ENCODE results near the gene ISY1. TPM values are rescaled to one million over a fixed set of nuclear protein-coding genes. Genes with fewer than 3 reads are reported as not detected.

The ISY1 gene
- total and polyA plus RNA-seq, 4 donors: 23.1 to 39.6 (median 26.5) TPM

- peak overlapping the region; percentile 67 for H3K4me3 ChIP-seq
- H3K9ac ChIP-seq (ENCODE audit: insufficient read depth in 1 of 2, low read length in 2 of 2): peak overlapping the region; percentile 63 to 91
- H3K27ac ChIP-seq (ENCODE audit: low read depth in 1 of 2, low read length in 1 of 2): peak overlapping the region; percentile 72 to 97
- H3K4me1 ChIP-seq (ENCODE audit: control insufficient read depth in 5 of 5, insufficient read depth in 5 of 5, low read length in 5 of 5): peaks cover 9 to 28% (median 13%) of the 10 kb centered on the region in 5 donors
- H3K27me3 ChIP-seq (ENCODE audit: control insufficient read depth in 3 of 3, insufficient read depth in 3 of 3, low read length in 2 of 3): no peaks in the 10 kb centered on the region
- no peak for TF ChIP-seq CTCF (IDR thresholded peaks at IDR 0.05; ENCODE audit: control extremely low read depth, extremely low read depth)
- DNase-seq (peak in 2 of 3 donors; percentile 40 to 50), ATAC-seq (ENCODE audit: insufficient read depth, low FRiP score) (peak; percentile 74)
- peaks cover 0 to 4% (median 1%) of the 10 kb centered on the region in 4 donors for H3K36me3 ChIP-seq (ENCODE audit: control insufficient read depth in 4 of 4, insufficient read depth in 4 of 4, low read length in 4 of 4)
- 0 to 1% methylated on average over 33 to 80 of the region's 80 CpGs for WGBS, 2 donors
- no peaks in the 10 kb centered on the region for H3K9me3 ChIP-seq (ENCODE audit: control insufficient read depth in 4 of 4, insufficient read depth in 3 of 4, low read length in 3 of 4)
Measured at GRCh38 chr3:129121016-129121791, 39.7 kb downstream of the ISY1 start.

- peak overlapping the region; percentile 72 to 97 for H3K27ac ChIP-seq (ENCODE audit: low read depth in 1 of 2, low read length in 1 of 2)
- DNase-seq (peak; percentile 91 to 95 (median 94)), ATAC-seq (ENCODE audit: insufficient read depth, low FRiP score) (peak; percentile 66)
- WGBS, 2 donors: 0 to 1% methylated on average over 18 of the region's 18 CpGs
- peaks cover 0 to 4% (median 1%) of the 10 kb centered on the region in 4 donors for H3K36me3 ChIP-seq (ENCODE audit: control insufficient read depth in 4 of 4, insufficient read depth in 4 of 4, low read length in 4 of 4)
- peak overlapping the region; percentile 41 to 91 for H3K9ac ChIP-seq (ENCODE audit: insufficient read depth in 1 of 2, low read length in 2 of 2)
- TF ChIP-seq CTCF (IDR thresholded peaks at IDR 0.05; ENCODE audit: control extremely low read depth, extremely low read depth): no peak
- H3K27me3 ChIP-seq (ENCODE audit: control insufficient read depth in 3 of 3, insufficient read depth in 3 of 3, low read length in 2 of 3): no peaks in the 10 kb centered on the region
- peaks cover 9 to 28% (median 13%) of the 10 kb centered on the region in 5 donors for H3K4me1 ChIP-seq (ENCODE audit: control insufficient read depth in 5 of 5, insufficient read depth in 5 of 5, low read length in 5 of 5)
- H3K4me3 ChIP-seq: peak overlapping the region; percentile 67
- no peaks in the 10 kb centered on the region for H3K9me3 ChIP-seq (ENCODE audit: control insufficient read depth in 4 of 4, insufficient read depth in 3 of 4, low read length in 3 of 4)
Measured at GRCh38 chr3:129120254-129121004, 40.4 kb downstream of the ISY1 start.

GRCh38 chr3:129119365-129120100 lies 41.3 kb downstream of the ISY1 start:
- no peaks in the 10 kb centered on the region for H3K9me3 ChIP-seq (ENCODE audit: control insufficient read depth in 4 of 4, insufficient read depth in 3 of 4, low read length in 3 of 4)
- DNase-seq (peak in 2 of 3 donors; percentile 4 to 12), ATAC-seq (ENCODE audit: insufficient read depth, low FRiP score) (no peak)
- H3K9ac ChIP-seq (ENCODE audit: insufficient read depth in 1 of 2, low read length in 2 of 2): peak overlapping the region; percentile 41 to 91
- peak overlapping the region; percentile 35 for H3K4me3 ChIP-seq
- whole genome bisulfite sequencing, 2 donors: 16 to 30% methylated on average over 13 of the region's 13 CpGs
- H3K4me1 ChIP-seq (ENCODE audit: control insufficient read depth in 5 of 5, insufficient read depth in 5 of 5, low read length in 5 of 5): peaks cover 9 to 28% (median 13%) of the 10 kb centered on the region in 5 donors
- TF ChIP-seq CTCF (IDR thresholded peaks at IDR 0.05; ENCODE audit: control extremely low read depth, extremely low read depth): no peak
- peaks cover 0 to 7% (median 2%) of the 10 kb centered on the region in 4 donors for H3K36me3 ChIP-seq (ENCODE audit: control insufficient read depth in 4 of 4, insufficient read depth in 4 of 4, low read length in 4 of 4)
- H3K27ac ChIP-seq (ENCODE audit: low read depth in 1 of 2, low read length in 1 of 2): peak overlapping the region in 1 of 2 donors; percentile 90
- H3K27me3 ChIP-seq (ENCODE audit: control insufficient read depth in 3 of 3, insufficient read depth in 3 of 3, low read length in 2 of 3): no peaks in the 10 kb centered on the region
